GM12892 (cell line): ENCODE results near the gene AP1B1.

Source experiments
- DNase-seq: peaks from one replicate; pipeline ENCODE4 v3.0.0; 2011; ENCODE audit not compliant: insufficient read length
- FAIRE-seq: peaks from 2 replicates; lab custom pipeline; 2011; peaks lifted over from hg19 to GRCh38; lab: Jason Lieb, UNC
- POLR2A ChIP-seq: IDR thresholded peaks from 2 replicates; pipeline ENCODE4 v1.6.1; 2011; ENCODE audit warnings: low read depth, low read length, control low read depth
- POLR2AphosphoS5 ChIP-seq: IDR thresholded peaks from 2 replicates; pipeline ENCODE4 v1.6.1; 2011; ENCODE audit warnings: low read depth, low read length, control low read depth
- TAF1 ChIP-seq: IDR thresholded peaks from 2 replicates; pipeline ENCODE4 v1.6.1; 2011; ENCODE audit warnings: low read depth, mild to moderate bottlenecking, control low read depth, low read length, borderline replicate concordance

Gene AP1B1

DNA sequence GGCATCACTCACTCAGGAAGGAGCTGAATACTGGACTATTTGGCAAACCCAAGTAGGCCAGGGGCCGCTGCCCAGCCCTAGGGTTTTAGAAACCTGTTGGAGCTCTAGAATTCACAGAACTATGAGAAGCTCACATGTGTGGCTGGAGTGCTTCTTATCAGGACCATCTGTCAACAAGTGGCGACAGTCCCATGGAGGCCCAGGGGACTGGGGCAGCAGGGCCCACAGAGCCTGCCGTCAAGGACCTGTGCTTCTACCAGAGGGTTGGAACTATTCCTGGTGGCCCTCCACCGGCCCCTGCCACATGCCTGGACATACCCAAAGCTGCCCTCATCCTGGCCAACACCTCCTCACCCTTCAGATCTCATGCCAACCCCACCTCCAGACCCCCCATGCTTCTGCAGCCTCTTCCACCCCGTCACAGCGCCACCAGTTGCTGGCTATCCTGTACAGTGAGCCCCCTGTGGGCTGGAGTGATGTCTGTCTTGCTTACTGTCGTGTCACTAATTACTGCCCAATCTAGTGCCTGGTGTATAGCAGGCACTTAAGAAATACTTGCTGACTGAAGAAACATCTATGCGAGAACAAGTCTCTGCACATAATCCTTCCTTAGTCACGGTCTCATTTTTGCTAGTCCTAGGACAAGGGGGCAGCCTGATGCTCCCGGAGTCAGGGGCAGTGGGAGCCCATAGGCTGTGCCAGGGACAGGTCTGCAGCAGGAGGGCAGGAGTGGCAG is 45.6 kb downstream of the AP1B1 start:
- DNase-seq = no peak
- TF ChIP-seq POLR2A (no peak), POLR2AphosphoS5 (no peak), TAF1 (no peak)

GRCh38 chr22:29342177-29342576 is 46.2 kb downstream of the AP1B1 start:
- TF ChIP-seq TAF1 (no peak), POLR2A (no peak), POLR2AphosphoS5 (no peak)
- no peak for FAIRE-seq
- DNase-seq = no peak

More for the DNA sequence above, 45.6 kb downstream of the AP1B1 start:
- no peak for FAIRE-seq

GRCh38 chr22:29341849-29342127 is 46.6 kb downstream of the AP1B1 start:
- no peak for FAIRE-seq
- no peak for TF ChIP-seq TAF1
- no peak for TF ChIP-seq POLR2A
- no peak for TF ChIP-seq POLR2AphosphoS5
- no peak for DNase-seq

GRCh38 chr22:29341056-29341848 is 47.1 kb downstream of the AP1B1 start:
- FAIRE-seq (no peak), DNase-seq (no peak)
- no peak for TF ChIP-seq TAF1
- no peak for TF ChIP-seq POLR2A
- no peak for TF ChIP-seq POLR2AphosphoS5

- DNase-seq (no peak), FAIRE-seq (no peak)
- no peak for TF ChIP-seq TAF1
- no peak for TF ChIP-seq POLR2AphosphoS5
- TF ChIP-seq POLR2A = no peak
Measured at GRCh38 chr22:29340566-29340965, 47.8 kb downstream of the AP1B1 start.

GRCh38 chr22:29339381-29340235 is 48.8 kb downstream of the AP1B1 start:
- TF ChIP-seq POLR2A (no peak), TAF1 (no peak), POLR2AphosphoS5 (no peak)
- no peak for FAIRE-seq
- no peak for DNase-seq

- FAIRE-seq (no peak), DNase-seq (no peak)
- TF ChIP-seq POLR2A = no peak
- no peak for TF ChIP-seq TAF1
- no peak for TF ChIP-seq POLR2AphosphoS5
Measured at GRCh38 chr22:29338398-29338797, 50.0 kb downstream of the AP1B1 start.

GRCh38 chr22:29337631-29338284 is 50.6 kb downstream of the AP1B1 start:
- TF ChIP-seq TAF1 (no peak), POLR2A (no peak), POLR2AphosphoS5 (no peak)
- FAIRE-seq = no peak
- no peak for DNase-seq

DNA sequence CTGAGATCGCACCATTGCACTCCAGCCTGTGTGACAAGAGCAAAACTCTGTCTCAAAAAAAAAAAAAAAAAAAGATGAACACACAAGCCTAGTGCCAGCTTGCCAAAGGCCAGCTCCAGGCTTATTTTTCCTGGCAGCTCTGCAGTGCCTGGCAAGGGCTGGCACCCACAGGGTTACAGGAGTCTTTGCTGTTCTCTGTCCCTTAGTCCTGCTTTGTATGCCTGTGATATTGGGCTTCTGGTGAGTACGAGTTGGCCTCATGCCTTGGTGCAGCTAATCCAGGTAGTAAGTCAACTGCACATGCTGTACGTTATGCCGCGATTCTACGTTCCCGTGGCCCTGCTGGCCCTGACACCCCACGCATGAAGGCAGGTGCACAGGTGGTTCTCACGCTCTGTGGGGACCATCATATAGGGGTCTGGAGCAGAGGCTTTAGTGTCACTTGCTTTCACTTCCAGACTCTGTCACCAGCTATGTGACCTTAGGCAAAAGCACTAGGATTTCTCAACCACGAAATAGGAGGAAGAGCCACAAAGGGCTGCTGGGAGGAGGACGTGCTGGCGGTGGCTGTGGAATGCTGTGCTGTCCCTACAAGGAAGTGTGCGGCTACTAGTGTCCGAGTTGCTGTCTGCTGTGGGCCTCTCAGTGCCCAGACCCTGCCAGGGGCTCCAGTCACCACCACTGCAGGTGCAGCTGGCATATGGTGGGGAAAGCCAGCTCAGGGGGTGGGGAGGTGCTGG is 51.4 kb downstream of the AP1B1 start:
- TF ChIP-seq POLR2AphosphoS5 = no peak
- TF ChIP-seq TAF1 = no peak
- DNase-seq (no peak), FAIRE-seq (no peak)

DNA sequence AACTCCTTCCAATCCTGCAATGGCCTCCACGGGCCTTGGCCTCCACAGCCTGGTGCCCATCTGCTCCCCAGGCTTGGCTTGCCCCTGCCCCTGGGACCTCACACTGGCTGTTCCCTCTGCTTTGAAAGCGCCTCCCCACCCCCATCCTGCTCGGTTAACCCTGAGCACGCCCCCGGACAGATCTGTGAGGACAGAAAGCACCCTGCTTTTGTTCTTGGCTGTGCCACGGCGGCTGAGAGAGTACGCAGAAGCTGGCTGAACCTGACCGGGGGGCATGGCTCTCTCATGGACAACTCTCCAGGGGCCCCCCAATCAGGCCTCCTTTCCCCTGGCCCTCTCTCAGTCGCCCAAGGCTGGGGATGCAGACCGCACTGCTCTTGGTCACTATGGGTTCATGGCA is 52.7 kb downstream of the AP1B1 start:
- DNase-seq (no peak), FAIRE-seq (no peak)
- TF ChIP-seq POLR2A (no peak), POLR2AphosphoS5 (no peak), TAF1 (no peak)
